Liver (tissue), 9 donors: ENCODE data around the gene BPIFB1. TPM values are rescaled to one million over a fixed set of nuclear protein-coding genes. Genes with fewer than 3 reads are reported as not detected.

Source experiments
- DNase-seq: peaks from one replicate; pipeline ENCODE4 v3.0.0-alpha.2; 2017; ENCODE audit warnings: low spot score
- H3K27ac ChIP-seq, 2 donors: one replicate each; pipeline ENCODE4 v1.7.0; 2013; ENCODE audit warnings: inconsistent platforms in 2 of 2, low read length in 2 of 2, control low read depth in 1 of 2, low read depth in 1 of 2, mild to moderate bottlenecking in 1 of 2
- H3K27me3 ChIP-seq, 4 donors: one replicate each; pipeline versions ENCODE4 v1.6.1 to v1.7.0; 2013; ENCODE audit warnings: low read length in 3 of 4, inconsistent platforms in 1 of 4, mild to moderate bottlenecking in 1 of 4, moderate library complexity in 1 of 4; ENCODE audit not compliant: control insufficient read depth in 4 of 4, insufficient read depth in 4 of 4
- H3K36me3 ChIP-seq, 4 donors: one replicate each; pipeline versions ENCODE4 v1.6.1 to v1.7.0; 2013; ENCODE audit warnings: low read length in 3 of 4, mild to moderate bottlenecking in 3 of 4, low read depth in 1 of 4, moderate library complexity in 1 of 4; ENCODE audit not compliant: control insufficient read depth in 4 of 4, insufficient read depth in 3 of 4
- H3K4me1 ChIP-seq, 4 donors: one replicate each; pipeline versions ENCODE4 v1.6.1 to v1.7.0; 2013; ENCODE audit warnings: low read length in 3 of 4, mild to moderate bottlenecking in 3 of 4, moderate library complexity in 1 of 4; ENCODE audit not compliant: control insufficient read depth in 4 of 4, insufficient read depth in 4 of 4
- H3K4me3 ChIP-seq, 3 donors: one replicate each; pipeline versions ENCODE4 v1.6.1 to v1.7.0; 2013; ENCODE audit warnings: low read length in 3 of 3, control low read depth in 1 of 3, low read depth in 1 of 3, mild to moderate bottlenecking in 1 of 3
- H3K9ac ChIP-seq, 2 donors: one replicate each; pipeline ENCODE4 v1.7.0; 2013; ENCODE audit warnings: low read length in 2 of 2, mild to moderate bottlenecking in 2 of 2, moderate library complexity in 2 of 2, control low read depth in 1 of 2, low read depth in 1 of 2
- H3K9me3 ChIP-seq, 4 donors: one replicate each; pipeline versions ENCODE4 v1.6.1 to v1.7.0; 2013; ENCODE audit warnings: low read length in 3 of 4; ENCODE audit not compliant: control insufficient read depth in 4 of 4
- ATF3 ChIP-seq: IDR thresholded peaks from 2 replicates; pipeline ENCODE4 v1.6.1; 2016; ENCODE audit warnings: antibody characterized with exemption
- CTCF ChIP-seq: fragments of 150-350 bp; IDR thresholded peaks from 2 replicates; pipeline ENCODE4 v1.5.1; 2017; ENCODE audit warnings: improper control_type of control experiment, low read depth, low read length; ENCODE audit not compliant: missing input control
- FOXA1 ChIP-seq: IDR thresholded peaks from 2 replicates; pipeline ENCODE4 v1.6.1; 2016; ENCODE audit warnings: antibody characterized with exemption
- FOXA2 ChIP-seq: IDR thresholded peaks from 2 replicates; pipeline ENCODE4 v1.6.1; 2016; ENCODE audit warnings: antibody characterized with exemption
- HNF4A ChIP-seq, 2 donors: conservative IDR thresholded peaks; 2 replicates each; pipeline ENCODE4 v1.6.1; 2016; ENCODE audit warnings: antibody characterized with exemption in 2 of 2, mild to moderate bottlenecking in 2 of 2
- HNF4G ChIP-seq: IDR thresholded peaks from 2 replicates; pipeline ENCODE4 v1.6.1; 2016; ENCODE audit warnings: antibody characterized with exemption
- JUND ChIP-seq, 2 donors: IDR thresholded peaks; 2 replicates each; pipeline ENCODE4 v1.6.1; 2016; ENCODE audit warnings: antibody characterized with exemption in 2 of 2
- NR2F2 ChIP-seq: IDR thresholded peaks from 2 replicates; pipeline ENCODE4 v1.6.1; 2016; ENCODE audit warnings: antibody characterized with exemption
- RAD21 ChIP-seq, 2 donors: IDR thresholded peaks; 2 replicates each; pipeline ENCODE4 v1.6.1; 2016; ENCODE audit warnings: antibody characterized with exemption in 2 of 2, mild to moderate bottlenecking in 2 of 2
- REST ChIP-seq: IDR thresholded peaks from 2 replicates; pipeline ENCODE4 v1.6.1; 2016; ENCODE audit warnings: antibody characterized with exemption, mild to moderate bottlenecking
- RXRA ChIP-seq, 2 donors: IDR thresholded peaks; 2 replicates each; pipeline ENCODE4 v1.6.1; 2017 to 2018; ENCODE audit warnings: antibody characterized with exemption in 2 of 2, mild to moderate bottlenecking in 1 of 2
- TAF1 ChIP-seq: conservative IDR thresholded peaks from 2 replicates; pipeline ENCODE4 v1.6.1; 2016; ENCODE audit warnings: antibody characterized with exemption, mild to moderate bottlenecking
- YY1 ChIP-seq: IDR thresholded peaks from 2 replicates; pipeline ENCODE4 v1.6.1; 2016; ENCODE audit warnings: antibody characterized with exemption, mild to moderate bottlenecking
- ZBTB33 ChIP-seq: IDR thresholded peaks from 2 replicates; pipeline ENCODE4 v1.6.1; 2016; ENCODE audit warnings: antibody characterized with exemption
- WGBS: extraction: QIAGEN DNeasy Blood & Tissue Kit; methylation state at CpG from one replicate; pipeline ENCODE4 v1.1.7; 2013; 5-methylcytosine and 5-hydroxymethylcytosine counted together
- polyA plus RNA-seq, 2 donors: library from polyadenylated mRNA; stranded (reverse) in 1 of 2; unstranded in 1 of 2; fragments of 200-250 nt in 1 of 2; fragments of >200 nt in 1 of 2; fragmentation: Nextera tagmentation in 1 of 2; extraction: Ambion mirVana in 1 of 2; gene quantifications; one replicate each; pipeline versions ENCODE4 v1.2.1 to v1.2.3, GENCODE V29; 2013 to 2015
- total RNA-seq, 2 donors: library from RNA; depleted of rRNA; stranded (reverse); fragments of >200 nt; gene quantifications; one replicate each; pipeline ENCODE4 v1.2.3, GENCODE V29; 2014
- donor health status: healthy.
- donor health status: healthy.
- donor health status: healthy.
- donor health status: healthy.
- donor health status: healthy.

Gene BPIFB1
- total and polyA plus RNA-seq, 4 donors: 0.08 to 0.13 TPM; not detected in 2

GRCh38 chr20:33285861-33286495 lies 3.0 kb downstream of the BPIFB1 start:
- TF ChIP-seq FOXA1 (no peak), HNF4G (no peak), RAD21 (IDR thresholded peaks at IDR 0.05) (no peak), REST (no peak), RXRA (IDR thresholded peaks at IDR 0.05) (no peak), JUND (IDR thresholded peaks at IDR 0.05) (no peak), ATF3 (no peak), NR2F2 (no peak), CTCF (no peak), FOXA2 (no peak), YY1 (no peak), TAF1 (no peak), HNF4A (conservative IDR thresholded peaks at IDR 0.05) (no peak)
- Histone ChIP-seq H3K9ac (no peak overlapping the region), H3K4me3 (no peak overlapping the region), H3K27ac (no peak overlapping the region), H3K36me3 (no peaks in the 10 kb centered on the region), H3K27me3 (peaks cover 0 to 8% (median under 1%) of the 10 kb centered on the region in 4 donors), H3K9me3 (no peaks in the 10 kb centered on the region), H3K4me1 (no peaks in the 10 kb centered on the region)
- no peak for DNase-seq
- WGBS: 62% methylated on average over 10 of the region's 10 CpGs

- no peak for TF ChIP-seq TAF1
- no peak for DNase-seq
- Histone ChIP-seq H3K9ac (no peak overlapping the region), H3K4me1 (no peaks in the 10 kb centered on the region), H3K27me3 (peaks cover 0 to 8% (median under 1%) of the 10 kb centered on the region in 4 donors), H3K36me3 (no peaks in the 10 kb centered on the region), H3K27ac (no peak overlapping the region), H3K9me3 (no peaks in the 10 kb centered on the region), H3K4me3 (no peak overlapping the region)
Measured at GRCh38 chr20:33287884-33288283, 4.9 kb downstream of the BPIFB1 start.

- Histone ChIP-seq H3K27me3 (peaks cover 0 to 3% (median 0%) of the 10 kb centered on the region in 4 donors), H3K9ac (no peak overlapping the region), H3K36me3 (no peaks in the 10 kb centered on the region), H3K9me3 (no peaks in the 10 kb centered on the region), H3K4me3 (no peak overlapping the region), H3K27ac (no peak overlapping the region), H3K4me1 (no peaks in the 10 kb centered on the region)
- no peak for DNase-seq
- TF ChIP-seq FOXA2 (no peak), FOXA1 (no peak), RAD21 (IDR thresholded peaks at IDR 0.05) (no peak), RXRA (IDR thresholded peaks at IDR 0.05) (no peak), ZBTB33 (no peak), JUND (IDR thresholded peaks at IDR 0.05) (no peak), NR2F2 (no peak)
- 93% methylated on average over 13 of the region's 13 CpGs for WGBS
Measured at GRCh38 chr20:33290852-33291251, 7.8 kb downstream of the BPIFB1 start.
